Activated T-cell treated with anti-CD3 and anti-CD28 coated beads for 48 hours (primary cell): Measurements from ENCODE around the gene SMPDL3A.
"Not testable (repeated sequence)": the region's sequence is repeated elsewhere in the genome, so short reads cannot be mapped to it uniquely, and the experiment has no call there.

Source experiments
- DNase-seq: peaks from one replicate; pipeline ENCODE4 v3.0.0-alpha.2; 2020; ENCODE audit warnings: low read depth

The SMPDL3A gene

GRCh38 chr6:122789182-122790027 is at the start of gene SMPDL3A:
TSS of gene SMPDL3A (plus strand) at chr6:122789258. CDS start at chr6:122789347, 89 bp downstream.
- DNase-seq: peak; percentile 23

- DNase-seq: no peak
Observed at GRCh38 chr6:122740091-122740490, 49.0 kb upstream of the SMPDL3A start.

GRCh38 chr6:122740936-122741335 is 48.1 kb upstream of the SMPDL3A start:
- DNase-seq: no peak

GRCh38 chr6:122744247-122744646 is 44.8 kb upstream of the SMPDL3A start:
- not testable (repeated sequence) for DNase-seq

- not testable (repeated sequence) for DNase-seq
Observed at GRCh38 chr6:122744856-122745255, 44.2 kb upstream of the SMPDL3A start.

- DNase-seq: no peak
Observed at GRCh38 chr6:122746688-122747087, 42.4 kb upstream of the SMPDL3A start.

- DNase-seq: no peak
Observed at GRCh38 chr6:122747573-122747972, 41.5 kb upstream of the SMPDL3A start.

GRCh38 chr6:122748945-122749344 is 40.1 kb upstream of the SMPDL3A start:
- DNase-seq: not testable (repeated sequence)

- no peak for DNase-seq
Observed at GRCh38 chr6:122749451-122750050, 39.5 kb upstream of the SMPDL3A start.

GRCh38 chr6:122751326-122751725 is 37.7 kb upstream of the SMPDL3A start:
- DNase-seq: no peak

GRCh38 chr6:122752459-122752858 is 36.6 kb upstream of the SMPDL3A start:
- no peak for DNase-seq

GRCh38 chr6:122753000-122753687 is 35.9 kb upstream of the SMPDL3A start:
- DNase-seq: no peak

GRCh38 chr6:122753688-122754056 is 35.4 kb upstream of the SMPDL3A start:
- no peak for DNase-seq

- no peak for DNase-seq
Observed at GRCh38 chr6:122754191-122754731, 34.8 kb upstream of the SMPDL3A start.

GRCh38 chr6:122755901-122756300 is 33.2 kb upstream of the SMPDL3A start:
- DNase-seq: no peak

GRCh38 chr6:122758927-122759334 is 30.1 kb upstream of the SMPDL3A start:
- no peak for DNase-seq

- DNase-seq: no peak
Observed at GRCh38 chr6:122760330-122760729, 28.7 kb upstream of the SMPDL3A start.

GRCh38 chr6:122766256-122766655 is 22.8 kb upstream of the SMPDL3A start:
- no peak for DNase-seq

GRCh38 chr6:122770835-122771601 is 18.0 kb upstream of the SMPDL3A start:
- DNase-seq: no peak

GRCh38 chr6:122772724-122773415 is 16.2 kb upstream of the SMPDL3A start:
- DNase-seq: no peak

- no peak for DNase-seq
Observed at GRCh38 chr6:122775975-122776374, 13.1 kb upstream of the SMPDL3A start.
